Activated CD4-positive, CD25-positive, alpha-beta regulatory T cell treated with anti-CD3 and anti-CD28 coated beads, Interleukin-2, amount 50 U/mL, for 16 hours (primary cell): Measurements from ENCODE around the gene APOC4.
"Not testable (repeated sequence)": the region's sequence is repeated elsewhere in the genome, so short reads cannot be mapped to it uniquely, and the experiment has no call there.

Source experiments
- DNase-seq: peaks from one replicate; pipeline ENCODE4 v3.0.0-alpha.2; 2020; ENCODE audit warnings: low read depth, low spot score

The APOC4 gene, protein sequence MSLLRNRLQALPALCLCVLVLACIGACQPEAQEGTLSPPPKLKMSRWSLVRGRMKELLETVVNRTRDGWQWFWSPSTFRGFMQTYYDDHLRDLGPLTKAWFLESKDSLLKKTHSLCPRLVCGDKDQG

DNA sequence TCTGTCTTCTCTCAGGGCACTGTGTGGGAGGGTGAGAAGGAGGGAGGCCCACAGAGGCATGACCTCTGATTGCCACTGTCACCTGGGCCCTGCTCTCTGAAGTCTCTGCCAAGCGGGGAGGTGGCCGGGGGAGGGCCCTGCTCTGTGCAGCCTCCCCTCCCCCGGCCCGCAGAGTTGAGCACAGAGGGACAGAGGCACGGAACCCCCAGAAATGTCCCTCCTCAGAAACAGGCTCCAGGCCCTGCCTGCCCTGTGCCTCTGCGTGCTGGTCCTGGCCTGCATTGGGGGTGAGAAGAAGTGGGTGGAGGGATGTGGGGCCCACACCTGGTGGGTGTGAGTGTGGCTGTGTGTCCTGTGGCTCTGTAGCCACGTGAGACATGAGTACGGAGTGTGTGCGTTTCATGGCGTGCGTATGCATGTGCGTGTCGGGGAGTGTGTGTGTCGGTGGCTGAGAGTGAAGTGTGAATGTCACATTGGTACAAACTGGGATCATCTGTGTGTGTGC, at the start of gene APOC4:
Gene APOC4, plus strand, starts transcription at position 171 of the 505 bp plus-strand sequence. Its CDS starts 41 bp downstream, at position 212.
- DNase-seq: no peak

DNA sequence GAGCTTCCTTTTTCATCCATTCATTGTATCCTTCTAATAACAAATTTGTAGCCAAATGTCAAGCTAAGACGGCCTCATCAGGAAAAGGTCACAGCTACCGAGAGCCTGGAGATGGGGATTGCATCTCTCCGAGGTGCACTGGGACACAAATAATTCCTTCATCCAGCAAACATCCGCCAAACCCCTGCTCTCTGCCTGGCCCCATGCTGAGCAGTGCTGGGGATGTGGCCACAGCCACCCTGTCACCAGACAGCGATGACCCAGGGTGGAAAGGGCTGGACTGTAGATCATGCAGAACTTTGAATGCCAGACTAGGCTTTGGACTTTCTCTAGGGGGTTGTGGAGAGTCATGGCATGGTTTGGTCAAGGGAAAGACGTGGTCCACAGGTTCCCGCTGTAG, 49.1 kb upstream of the APOC4 start:
- no peak for DNase-seq

DNA sequence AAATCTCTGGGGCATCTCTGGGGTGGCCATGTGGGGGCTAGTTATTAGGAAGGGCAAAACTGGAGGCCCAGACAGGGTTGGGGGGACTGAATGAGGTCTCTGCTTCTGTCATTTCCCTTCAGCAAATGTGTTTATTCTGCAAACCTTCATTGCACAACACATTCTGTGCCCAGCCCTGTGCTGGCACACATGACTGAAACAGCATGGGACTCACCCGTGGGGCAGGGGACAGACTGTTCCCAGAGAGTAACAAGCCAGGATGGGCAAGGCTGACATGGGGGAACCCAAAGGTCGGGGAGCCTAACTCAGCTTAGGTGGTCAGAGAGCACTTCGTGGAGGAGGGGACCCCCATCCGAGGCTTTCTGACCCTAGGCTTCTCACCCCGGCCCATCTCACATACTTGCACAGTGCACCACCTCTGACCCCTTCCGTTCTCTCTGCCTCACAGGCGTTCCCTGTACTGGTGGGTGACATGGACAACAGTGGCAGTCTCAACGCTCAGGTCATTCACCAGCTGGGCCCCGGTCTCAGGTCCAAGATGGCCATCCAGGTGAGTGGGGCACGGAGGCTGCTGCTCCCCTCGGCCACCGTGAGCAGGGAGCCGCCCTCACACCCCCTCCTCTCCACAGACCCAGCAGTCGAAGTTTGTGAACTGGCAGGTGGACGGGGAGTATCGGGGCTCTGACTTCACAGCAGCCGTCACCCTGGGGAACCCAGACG, 48.5 kb upstream of the APOC4 start:
- no peak for DNase-seq

DNA sequence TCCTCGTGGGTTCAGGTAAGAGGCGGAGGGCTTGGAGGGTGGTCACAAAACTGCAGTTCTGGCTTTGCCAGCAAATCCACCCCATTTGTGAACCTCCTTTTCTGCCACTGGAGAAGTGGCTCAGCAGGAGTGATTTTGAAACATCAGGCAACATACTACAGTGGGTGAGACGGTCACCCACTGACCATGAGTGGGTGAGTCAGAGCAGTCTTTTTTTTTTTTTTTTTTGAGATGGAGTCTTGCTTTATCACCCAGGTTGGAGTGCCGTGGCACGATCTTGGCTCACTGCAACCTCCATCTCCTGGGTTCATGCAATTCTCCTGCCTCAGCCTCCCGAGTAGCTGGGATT, 48.0 kb upstream of the APOC4 start:
- no peak for DNase-seq

DNA sequence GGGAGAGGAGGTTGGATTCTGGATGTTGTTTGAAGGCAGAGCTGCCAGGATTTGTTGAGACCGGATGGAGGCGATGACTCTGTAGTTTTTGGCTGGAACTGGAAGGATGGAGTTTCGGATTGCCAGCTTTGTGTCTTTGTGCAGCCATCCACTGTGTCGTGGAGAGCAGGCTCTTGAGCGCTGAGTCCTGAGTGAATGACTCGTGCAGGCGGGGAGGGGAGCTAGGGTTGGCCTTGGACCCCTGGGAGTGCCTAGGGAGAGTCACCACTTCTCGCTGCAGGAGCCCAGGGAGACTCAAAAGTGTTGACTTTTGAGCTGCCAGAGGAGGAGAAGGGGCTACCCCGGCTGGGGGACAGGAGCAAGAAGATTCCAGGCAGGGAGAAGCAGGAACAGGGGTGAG, 47.1 kb upstream of the APOC4 start:
- no peak for DNase-seq

DNA sequence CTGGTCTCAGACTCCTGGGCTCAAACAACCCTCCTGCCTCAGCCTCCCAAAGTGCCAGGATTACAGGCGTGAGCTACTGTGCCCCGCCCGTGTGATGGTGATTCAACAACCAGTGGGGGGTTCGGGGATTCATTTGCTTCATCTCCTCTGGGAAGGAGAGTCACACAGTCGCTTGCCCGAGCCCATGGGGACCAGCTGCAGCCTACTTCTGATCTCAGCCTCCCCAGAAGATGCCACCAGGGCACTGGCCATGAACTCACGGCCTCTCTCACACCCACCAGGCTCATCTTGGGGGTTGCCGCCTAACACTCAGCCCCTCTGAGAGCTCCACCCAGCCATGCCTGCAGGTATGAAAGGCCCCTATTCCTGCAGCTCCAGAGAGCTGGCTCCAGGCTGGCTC, 44.2 kb upstream of the APOC4 start:
- no peak for DNase-seq

DNA sequence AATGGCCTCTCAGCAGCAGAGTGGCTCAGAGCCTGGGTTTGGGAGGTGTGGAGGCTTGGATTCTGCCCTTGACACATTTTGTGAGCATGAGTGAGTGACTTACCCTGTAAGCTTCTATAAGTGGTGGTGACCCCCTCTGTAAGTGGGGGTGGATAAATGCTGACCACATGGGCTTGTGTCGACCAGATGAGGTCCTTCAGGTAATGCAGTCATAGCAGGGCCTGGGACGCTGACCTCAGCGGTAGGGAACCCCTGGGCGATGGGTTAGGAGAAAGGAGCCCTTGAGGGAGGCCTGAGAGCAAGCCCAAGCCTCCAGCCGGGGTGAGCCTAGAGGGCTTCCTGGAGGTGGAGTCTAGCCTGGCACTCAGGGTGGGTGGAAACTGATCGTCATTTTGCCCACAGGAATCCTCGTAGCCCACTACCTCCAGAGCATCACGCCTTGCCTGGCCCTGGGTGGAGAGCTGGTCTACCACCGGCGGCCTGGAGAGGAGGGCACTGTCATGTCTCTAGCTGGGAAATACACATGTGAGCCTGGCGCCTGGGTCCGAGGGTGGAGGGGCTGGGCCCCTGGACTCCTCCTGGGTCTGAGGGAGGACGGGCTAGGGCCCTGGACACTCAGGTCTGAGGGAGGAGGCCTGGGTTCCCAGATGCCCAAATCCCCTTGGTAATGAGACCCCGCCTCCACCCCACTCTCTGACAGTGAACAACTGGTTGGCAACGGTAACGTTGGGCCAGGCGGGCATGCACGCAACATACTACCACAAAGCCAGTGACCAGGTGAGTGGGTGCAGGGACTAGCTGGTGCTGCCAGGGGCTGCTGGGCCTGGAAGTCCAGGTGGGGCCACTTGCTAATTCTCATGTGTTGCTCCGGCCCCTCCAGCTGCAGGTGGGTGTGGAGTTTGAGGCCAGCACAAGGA, 41.5 kb upstream of the APOC4 start:
- DNase-seq: no peak

DNA sequence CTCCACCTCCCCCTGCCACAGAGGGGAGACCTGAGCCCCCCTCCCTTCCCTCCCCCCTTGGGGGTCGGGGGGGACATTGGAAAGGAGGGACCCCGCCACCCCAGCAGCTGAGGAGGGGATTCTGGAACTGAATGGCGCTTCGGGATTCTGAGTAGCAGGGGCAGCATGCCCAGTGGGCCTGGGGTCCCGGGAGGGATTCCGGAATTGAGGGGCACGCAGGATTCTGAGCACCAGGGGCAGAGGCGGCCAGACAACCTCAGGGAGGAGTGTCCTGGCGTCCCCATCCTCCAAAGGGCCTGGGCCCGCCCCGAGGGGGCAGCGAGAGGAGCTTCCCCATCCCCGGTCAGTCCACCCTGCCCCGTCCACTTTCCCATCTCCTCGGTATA, 38.8 kb upstream of the APOC4 start:
- no peak for DNase-seq

DNA sequence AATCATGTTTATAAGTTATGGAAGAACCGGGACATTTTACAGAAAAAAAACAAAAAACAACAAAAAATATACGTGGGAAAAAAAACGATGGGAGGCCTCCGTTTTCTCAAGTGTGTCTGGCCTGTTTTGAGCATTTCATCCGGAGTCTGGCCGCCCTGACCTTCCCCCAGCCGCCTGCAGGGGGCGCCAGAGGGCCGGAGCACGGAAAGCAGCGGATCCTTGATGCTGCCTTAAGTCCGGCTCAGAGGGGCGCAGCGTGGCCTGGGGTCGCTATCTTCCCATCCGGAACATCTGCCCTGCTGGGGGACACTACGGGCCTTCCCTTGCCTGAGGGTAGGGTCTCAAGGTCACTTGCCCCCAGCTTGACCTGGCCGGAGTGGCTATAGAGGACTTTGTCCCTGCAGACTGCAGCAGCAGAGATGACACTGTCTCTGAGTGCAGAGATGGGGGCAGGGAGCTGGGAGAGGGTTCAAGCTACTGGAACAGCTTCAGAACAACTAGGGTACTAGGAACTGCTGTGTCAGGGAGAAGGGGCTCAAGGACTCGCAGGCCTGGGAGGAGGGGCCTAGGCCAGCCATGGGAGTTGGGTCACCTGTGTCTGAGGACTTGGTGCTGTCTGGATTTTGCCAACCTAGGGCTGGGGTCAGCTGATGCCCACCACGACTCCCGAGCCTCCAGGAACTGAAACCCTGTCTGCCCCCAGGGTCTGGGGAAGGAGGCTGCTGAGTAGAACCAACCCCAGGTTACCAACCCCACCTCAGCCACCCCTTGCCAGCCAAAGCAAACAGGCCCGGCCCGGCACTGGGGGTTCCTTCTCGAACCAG, 38.2 kb upstream of the APOC4 start:
- peak; percentile 65 for DNase-seq

DNA sequence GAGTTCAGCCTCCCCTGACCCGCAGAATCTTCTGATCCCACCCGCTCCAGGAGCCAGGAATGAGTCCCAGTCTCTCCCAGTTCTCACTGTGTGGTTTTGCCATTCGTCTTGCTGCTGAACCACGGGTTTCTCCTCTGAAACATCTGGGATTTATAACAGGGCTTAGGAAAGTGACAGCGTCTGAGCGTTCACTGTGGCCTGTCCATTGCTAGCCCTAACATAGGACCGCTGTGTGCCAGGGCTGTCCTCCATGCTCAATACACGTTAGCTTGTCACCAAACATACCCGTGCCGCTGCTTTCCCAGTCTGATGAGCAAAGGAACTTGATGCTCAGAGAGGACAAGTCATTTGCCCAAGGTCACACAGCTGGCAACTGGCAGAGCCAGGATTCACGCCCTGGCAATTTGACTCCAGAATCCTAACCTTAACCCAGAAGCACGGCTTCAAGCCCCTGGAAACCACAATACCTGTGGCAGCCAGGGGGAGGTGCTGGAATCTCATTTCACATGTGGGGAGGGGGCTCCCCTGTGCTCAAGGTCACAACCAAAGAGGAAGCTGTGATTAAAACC, 37.5 kb upstream of the APOC4 start:
- DNase-seq: no peak

DNA sequence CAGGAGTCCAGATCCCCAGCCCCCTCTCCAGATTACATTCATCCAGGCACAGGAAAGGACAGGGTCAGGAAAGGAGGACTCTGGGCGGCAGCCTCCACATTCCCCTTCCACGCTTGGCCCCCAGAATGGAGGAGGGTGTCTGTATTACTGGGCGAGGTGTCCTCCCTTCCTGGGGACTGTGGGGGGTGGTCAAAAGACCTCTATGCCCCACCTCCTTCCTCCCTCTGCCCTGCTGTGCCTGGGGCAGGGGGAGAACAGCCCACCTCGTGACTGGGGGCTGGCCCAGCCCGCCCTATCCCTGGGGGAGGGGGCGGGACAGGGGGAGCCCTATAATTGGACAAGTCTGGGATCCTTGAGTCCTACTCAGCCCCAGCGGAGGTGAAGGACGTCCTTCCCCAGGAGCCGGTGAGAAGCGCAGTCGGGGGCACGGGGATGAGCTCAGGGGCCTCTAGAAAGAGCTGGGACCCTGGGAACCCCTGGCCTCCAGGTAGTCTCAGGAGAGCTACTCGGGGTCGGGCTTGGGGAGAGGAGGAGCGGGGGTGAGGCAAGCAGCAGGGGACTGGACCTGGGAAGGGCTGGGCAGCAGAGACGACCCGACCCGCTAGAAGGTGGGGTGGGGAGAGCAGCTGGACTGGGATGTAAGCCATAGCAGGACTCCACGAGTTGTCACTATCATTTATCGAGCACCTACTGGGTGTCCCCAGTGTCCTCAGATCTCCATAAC, 36.4 kb upstream of the APOC4 start, which contains the start of gene APOE:
Gene APOE, plus strand, starts transcription at position 360 of the 724 bp plus-strand sequence. CDS start 829 bp downstream, outside the sequence.
- no peak for DNase-seq

DNA sequence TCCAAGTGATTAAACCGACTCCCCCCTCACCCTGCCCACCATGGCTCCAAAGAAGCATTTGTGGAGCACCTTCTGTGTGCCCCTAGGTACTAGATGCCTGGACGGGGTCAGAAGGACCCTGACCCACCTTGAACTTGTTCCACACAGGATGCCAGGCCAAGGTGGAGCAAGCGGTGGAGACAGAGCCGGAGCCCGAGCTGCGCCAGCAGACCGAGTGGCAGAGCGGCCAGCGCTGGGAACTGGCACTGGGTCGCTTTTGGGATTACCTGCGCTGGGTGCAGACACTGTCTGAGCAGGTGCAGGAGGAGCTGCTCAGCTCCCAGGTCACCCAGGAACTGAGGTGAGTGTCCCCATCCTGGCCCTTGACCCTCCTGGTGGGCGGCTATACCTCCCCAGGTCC, 34.4 kb upstream of the APOC4 start:
- DNase-seq: no peak

DNA sequence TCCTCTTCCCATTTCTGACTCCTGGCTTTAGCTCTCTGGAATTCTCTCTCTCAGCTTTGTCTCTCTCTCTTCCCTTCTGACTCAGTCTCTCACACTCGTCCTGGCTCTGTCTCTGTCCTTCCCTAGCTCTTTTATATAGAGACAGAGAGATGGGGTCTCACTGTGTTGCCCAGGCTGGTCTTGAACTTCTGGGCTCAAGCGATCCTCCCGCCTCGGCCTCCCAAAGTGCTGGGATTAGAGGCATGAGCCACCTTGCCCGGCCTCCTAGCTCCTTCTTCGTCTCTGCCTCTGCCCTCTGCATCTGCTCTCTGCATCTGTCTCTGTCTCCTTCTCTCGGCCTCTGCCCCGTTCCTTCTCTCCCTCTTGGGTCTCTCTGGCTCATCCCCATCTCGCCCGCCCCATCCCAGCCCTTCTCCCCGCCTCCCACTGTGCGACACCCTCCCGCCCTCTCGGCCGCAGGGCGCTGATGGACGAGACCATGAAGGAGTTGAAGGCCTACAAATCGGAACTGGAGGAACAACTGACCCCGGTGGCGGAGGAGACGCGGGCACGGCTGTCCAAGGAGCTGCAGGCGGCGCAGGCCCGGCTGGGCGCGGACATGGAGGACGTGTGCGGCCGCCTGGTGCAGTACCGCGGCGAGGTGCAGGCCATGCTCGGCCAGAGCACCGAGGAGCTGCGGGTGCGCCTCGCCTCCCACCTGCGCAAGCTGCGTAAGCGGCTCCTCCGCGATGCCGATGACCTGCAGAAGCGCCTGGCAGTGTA, 33.8 kb upstream of the APOC4 start:
- DNase-seq: no peak

DNA sequence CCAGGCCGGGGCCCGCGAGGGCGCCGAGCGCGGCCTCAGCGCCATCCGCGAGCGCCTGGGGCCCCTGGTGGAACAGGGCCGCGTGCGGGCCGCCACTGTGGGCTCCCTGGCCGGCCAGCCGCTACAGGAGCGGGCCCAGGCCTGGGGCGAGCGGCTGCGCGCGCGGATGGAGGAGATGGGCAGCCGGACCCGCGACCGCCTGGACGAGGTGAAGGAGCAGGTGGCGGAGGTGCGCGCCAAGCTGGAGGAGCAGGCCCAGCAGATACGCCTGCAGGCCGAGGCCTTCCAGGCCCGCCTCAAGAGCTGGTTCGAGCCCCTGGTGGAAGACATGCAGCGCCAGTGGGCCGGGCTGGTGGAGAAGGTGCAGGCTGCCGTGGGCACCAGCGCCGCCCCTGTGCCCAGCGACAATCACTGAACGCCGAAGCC, 33.2 kb upstream of the APOC4 start:
- DNase-seq: no peak

DNA sequence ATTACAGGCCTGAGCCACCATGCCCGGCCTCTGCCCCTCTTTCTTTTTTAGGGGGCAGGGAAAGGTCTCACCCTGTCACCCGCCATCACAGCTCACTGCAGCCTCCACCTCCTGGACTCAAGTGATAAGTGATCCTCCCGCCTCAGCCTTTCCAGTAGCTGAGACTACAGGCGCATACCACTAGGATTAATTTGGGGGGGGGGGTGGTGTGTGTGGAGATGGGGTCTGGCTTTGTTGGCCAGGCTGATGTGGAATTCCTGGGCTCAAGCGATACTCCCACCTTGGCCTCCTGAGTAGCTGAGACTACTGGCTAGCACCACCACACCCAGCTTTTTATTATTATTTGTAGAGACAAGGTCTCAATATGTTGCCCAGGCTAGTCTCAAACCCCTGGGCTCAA, 32.3 kb upstream of the APOC4 start:
- DNase-seq: no peak

DNA sequence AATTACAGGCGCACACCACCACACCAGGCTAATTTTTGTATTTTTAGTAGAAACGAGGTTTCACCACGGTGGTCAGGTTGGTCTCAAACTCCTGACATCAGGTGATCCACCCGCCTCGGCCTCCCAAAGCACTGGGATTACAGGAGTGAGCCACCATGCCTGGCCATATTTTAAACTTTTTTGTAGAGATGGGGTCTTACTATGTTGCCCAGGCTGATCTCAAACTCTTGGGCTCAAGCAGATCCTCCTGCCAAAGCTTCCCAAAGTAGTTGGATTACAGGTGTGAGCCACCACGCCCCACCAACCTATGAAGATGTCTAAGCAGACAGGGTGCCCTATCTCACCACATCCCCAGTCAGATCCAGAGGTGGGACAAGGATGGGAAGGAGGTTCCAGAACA, 30.1 kb upstream of the APOC4 start:
- DNase-seq: not testable (repeated sequence)

DNA sequence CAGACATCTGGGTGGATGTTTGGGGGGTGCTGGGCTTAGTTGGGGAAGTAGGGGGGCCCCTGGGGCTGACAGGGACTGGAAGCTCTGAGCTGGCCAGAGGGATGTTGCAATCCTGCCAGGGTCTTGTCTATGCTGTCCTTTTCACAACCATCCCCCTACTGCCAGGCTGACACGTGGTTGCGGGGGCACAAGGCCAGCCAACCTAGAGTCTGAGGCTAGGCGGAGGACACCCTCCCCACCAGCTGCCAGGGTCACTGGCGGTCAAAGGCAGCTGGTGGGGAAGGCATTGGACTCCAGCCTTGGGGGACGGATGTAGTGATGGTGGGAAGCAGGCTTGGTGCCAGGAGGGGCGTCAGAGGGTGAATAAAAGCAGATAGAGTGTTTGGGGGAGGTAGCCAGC, 29.2 kb upstream of the APOC4 start:
- no peak for DNase-seq

DNA sequence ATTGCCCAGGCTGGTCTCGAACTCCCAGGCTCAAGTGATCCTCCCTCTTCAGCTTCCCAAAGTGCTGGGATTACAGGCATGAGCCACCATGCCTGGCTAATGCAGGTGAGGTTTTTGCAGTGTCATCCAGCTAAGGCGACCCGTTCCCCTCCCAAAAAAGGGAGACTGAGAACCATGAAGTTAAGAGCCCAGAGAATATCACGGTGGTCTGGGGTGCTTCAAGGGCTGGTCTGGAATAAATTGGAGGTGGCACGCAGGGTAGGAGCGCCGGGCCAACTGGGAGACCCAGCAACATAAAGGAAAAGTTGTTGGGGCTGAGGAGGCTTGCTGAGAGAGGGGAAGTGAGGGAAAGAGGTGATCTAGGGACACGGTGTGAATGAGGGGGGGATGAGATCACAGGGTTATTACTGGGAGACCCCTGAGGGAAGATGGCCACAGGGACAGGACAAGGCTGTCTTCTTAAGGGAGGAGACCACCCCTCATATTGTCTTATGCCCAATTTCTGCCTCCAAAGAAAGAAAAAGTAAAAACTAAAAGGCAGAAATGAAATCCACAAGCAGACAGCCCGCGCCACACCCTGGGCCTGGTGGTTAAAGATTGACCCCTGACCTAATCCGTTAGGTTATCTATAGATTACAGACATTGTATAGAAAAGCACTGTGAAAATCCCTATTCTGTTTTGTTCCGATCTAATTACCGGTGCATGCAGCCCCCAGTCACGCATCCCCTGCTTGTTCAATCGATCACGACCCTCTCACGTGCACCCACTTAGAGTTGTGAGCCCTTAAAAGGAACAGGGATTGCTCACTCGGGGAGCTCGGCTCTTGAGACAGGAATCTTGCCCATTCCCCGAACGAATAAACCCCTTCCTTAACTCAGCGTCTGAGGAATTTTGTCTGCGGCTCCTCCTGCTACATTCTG, 28.3 kb upstream of the APOC4 start:
- not testable (repeated sequence) for DNase-seq
